Osteoblast (primary cell): ENCODE measurements around the gene CHP2. TPM values are rescaled to one million over a fixed set of nuclear protein-coding genes. Genes with fewer than 3 reads are reported as not detected.

Experiments used
- DNase-seq: peaks from one replicate; pipeline ENCODE4 v3.0.0; 2011; ENCODE audit warnings: low spot score, mixed read lengths; ENCODE audit not compliant: insufficient read length; ENCODE audit errors: missing footprints
- H2AFZ ChIP-seq: 2 replicates; pipeline ENCODE4 v1.6.0; 2011; ENCODE audit warnings: mild to moderate bottlenecking, low read length
- H3K27ac ChIP-seq: 2 replicates; pipeline ENCODE4 v1.5.1; 2011; ENCODE audit warnings: mild to moderate bottlenecking, low read depth, low read length, moderate library complexity
- H3K27me3 ChIP-seq: 2 replicates; pipeline ENCODE4 v1.6.0; 2012; ENCODE audit warnings: mild to moderate bottlenecking, control low read depth, inconsistent platforms, low read length, moderate library complexity; ENCODE audit not compliant: insufficient read depth
- H3K36me3 ChIP-seq: 2 replicates; pipeline ENCODE4 v1.5.1; 2011; ENCODE audit warnings: mild to moderate bottlenecking, low read length, control low read depth, moderate library complexity; ENCODE audit not compliant: insufficient read depth
- H3K4me1 ChIP-seq: 2 replicates; pipeline ENCODE4 v1.5.1; 2011; ENCODE audit warnings: mild to moderate bottlenecking, low read length, control low read depth, moderate library complexity; ENCODE audit not compliant: insufficient read depth
- H3K4me2 ChIP-seq: 2 replicates; pipeline ENCODE4 v1.6.0; 2011; ENCODE audit warnings: mild to moderate bottlenecking, low read length; ENCODE audit not compliant: insufficient read depth
- H3K4me3 ChIP-seq: fragments of 200-600 bp; sonication (generic); 3 replicates; pipeline ENCODE4 v1.5.1; 2012; ENCODE audit warnings: mild to moderate bottlenecking, low read length, inconsistent platforms; ENCODE audit not compliant: insufficient read depth
- H3K79me2 ChIP-seq: 2 replicates; pipeline ENCODE4 v1.6.0; 2012; ENCODE audit warnings: mild to moderate bottlenecking, low read length, control low read depth, inconsistent platforms; ENCODE audit not compliant: insufficient read depth
- H3K9me3 ChIP-seq: 2 replicates; pipeline ENCODE4 v1.5.1; 2011; ENCODE audit warnings: low read depth, low read length, control low read depth
- H4K20me1 ChIP-seq: 2 replicates; pipeline ENCODE4 v1.6.0; 2012; ENCODE audit warnings: mild to moderate bottlenecking, low read length, control low read depth; ENCODE audit not compliant: insufficient read depth
- CTCF ChIP-seq: IDR thresholded peaks from 2 replicates; pipeline ENCODE4 v1.5.1; 2011; ENCODE audit warnings: mild to moderate bottlenecking, low read depth, low read length, moderate library complexity; ENCODE audit errors: extremely low read depth
- total RNA-seq: library from RNA; depleted of rRNA; stranded (reverse); fragments of >200 nt; gene quantifications from 2 replicates; pipeline ENCODE4 v1.2.3, GENCODE V29; 2012

Gene CHP2
- total RNA-seq, 1 donor = not detected

- Histone ChIP-seq H3K4me2 (no peak overlapping the region), H3K4me1 (no peaks in the 10 kb centered on the region), H3K36me3 (no peaks in the 10 kb centered on the region), H3K9me3 (no peaks in the 10 kb centered on the region), H4K20me1 (no peaks in the 10 kb centered on the region), H3K79me2 (no peaks in the 10 kb centered on the region), H3K27ac (no peak overlapping the region), H3K27me3 (peaks cover 15% of the 10 kb centered on the region), H2AFZ (no peak overlapping the region), H3K4me3 (no peak overlapping the region)
- no peak for DNase-seq
- no peak for TF ChIP-seq CTCF
Observed at GRCh38 chr16:23710008-23710407, 44.8 kb upstream of the CHP2 start.

DNA sequence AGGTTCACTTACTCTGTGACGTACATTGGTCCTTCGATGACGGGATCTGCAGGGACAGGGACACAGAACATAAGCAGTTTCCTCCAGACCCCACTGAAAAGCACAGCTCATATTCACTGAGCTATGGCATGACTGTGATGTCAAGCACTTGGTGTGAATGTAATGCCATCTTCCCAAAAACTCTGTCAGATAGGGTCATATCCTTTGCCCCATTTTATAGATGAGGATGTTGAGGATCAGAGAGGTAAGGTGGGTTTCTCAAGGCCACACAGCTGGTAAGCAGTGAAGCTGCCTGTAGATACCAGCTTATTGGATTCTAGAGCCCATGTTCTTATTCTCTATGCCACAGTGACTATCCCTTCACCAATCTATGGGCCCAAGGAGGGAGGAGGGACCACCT lies 44.3 kb upstream of the CHP2 start:
- H3K4me3 ChIP-seq = no peak overlapping the region
- no peaks in the 10 kb centered on the region for H3K79me2 ChIP-seq
- DNase-seq = no peak
- H3K4me1 ChIP-seq = no peaks in the 10 kb centered on the region
- H3K9me3 ChIP-seq = no peaks in the 10 kb centered on the region
- H3K27ac ChIP-seq = no peak overlapping the region
- H2AFZ ChIP-seq = no peak overlapping the region
- H4K20me1 ChIP-seq = no peaks in the 10 kb centered on the region
- TF ChIP-seq CTCF = no peak
- no peaks in the 10 kb centered on the region for H3K36me3 ChIP-seq
- H3K27me3 ChIP-seq = peaks cover 15% of the 10 kb centered on the region
- H3K4me2 ChIP-seq = no peak overlapping the region

- no peak for DNase-seq
- no peak overlapping the region for H2AFZ ChIP-seq
- H3K27ac ChIP-seq = no peak overlapping the region
- no peaks in the 10 kb centered on the region for H3K36me3 ChIP-seq
- no peak overlapping the region for H3K4me3 ChIP-seq
- no peak overlapping the region for H3K4me2 ChIP-seq
- TF ChIP-seq CTCF = no peak
- no peaks in the 10 kb centered on the region for H3K79me2 ChIP-seq
- H3K4me1 ChIP-seq = no peaks in the 10 kb centered on the region
- peaks cover 15% of the 10 kb centered on the region for H3K27me3 ChIP-seq
- H3K9me3 ChIP-seq = no peaks in the 10 kb centered on the region
- no peaks in the 10 kb centered on the region for H4K20me1 ChIP-seq
Observed at GRCh38 chr16:23711785-23712184, 43.0 kb upstream of the CHP2 start.

DNA sequence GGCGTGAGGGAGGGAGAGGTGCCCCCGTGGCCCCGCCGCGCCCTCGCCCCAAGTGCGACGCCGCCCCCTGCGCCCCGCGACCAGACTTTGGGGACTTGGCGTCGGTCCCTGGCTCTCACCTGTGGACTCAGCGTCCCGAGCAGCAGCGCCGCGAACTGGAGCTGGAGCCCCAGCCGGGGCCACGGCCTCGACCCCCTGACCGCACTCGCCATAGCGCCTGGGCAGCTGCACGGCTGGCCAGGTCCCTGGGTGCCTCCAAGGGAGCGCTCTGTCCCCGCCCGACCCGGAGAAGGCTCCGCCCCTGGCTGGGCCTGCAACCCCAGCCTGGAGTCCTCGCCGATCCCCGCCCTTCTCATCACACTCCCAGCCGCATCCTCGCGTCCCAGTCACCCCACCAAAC lies 41.9 kb upstream of the CHP2 start, which contains the start of gene ERN2:
Gene ERN2 (minus strand): TSS at position 247 of the 400 bp plus-strand sequence. CDS start 35 bp downstream, at position 212.
- peak; percentile 81 for DNase-seq
- peaks cover 15% of the 10 kb centered on the region for H3K27me3 ChIP-seq
- no peaks in the 10 kb centered on the region for H3K4me1 ChIP-seq
- H3K4me2 ChIP-seq = no peak within 1 kb of the TSS
- no peak for TF ChIP-seq CTCF
- H3K27ac ChIP-seq = no peak within 1 kb of the TSS
- no peaks in the 10 kb centered on the region for H4K20me1 ChIP-seq
- H2AFZ ChIP-seq = no peak within 1 kb of the TSS
- H3K36me3 ChIP-seq = no peaks in the 10 kb centered on the region
- H3K4me3 ChIP-seq = no peak within 1 kb of the TSS
- H3K9me3 ChIP-seq = no peaks in the 10 kb centered on the region
- H3K79me2 ChIP-seq = no peaks in the 10 kb centered on the region
